H9 (cell line): ENCODE measurements around the gene NRXN3. TPM values are rescaled to one million over a fixed set of nuclear protein-coding genes. Genes with fewer than 3 reads are reported as not detected.
"Not testable (repeated sequence)": the region's sequence is repeated elsewhere in the genome, so short reads cannot be mapped to it uniquely, and the experiment has no call there.

Experiments used
- DNase-seq: peaks from one replicate; pipeline ENCODE4 v3.0.0-alpha.2; 2017
- H2AFZ ChIP-seq: one replicate; pipeline ENCODE4 v1.6.1; 2013; ENCODE audit warnings: mild to moderate bottlenecking, low read length, control low read depth, moderate library complexity
- H2AK5ac ChIP-seq: 2 replicates; pipeline ENCODE4 v1.6.1; 2013; ENCODE audit warnings: low read length, control low read depth, mixed read lengths; ENCODE audit not compliant: insufficient read length
- H2BK120ac ChIP-seq: one replicate; pipeline ENCODE4 v1.6.1; 2013; ENCODE audit warnings: low read depth, mild to moderate bottlenecking, low read length, control low read depth, inconsistent platforms; ENCODE audit not compliant: poor library complexity, severe bottlenecking
- H2BK12ac ChIP-seq: 2 replicates; pipeline ENCODE4 v1.6.1; 2013; ENCODE audit warnings: low read length, control low read depth, mixed read lengths, low read depth; ENCODE audit not compliant: insufficient read length
- H2BK15ac ChIP-seq: 2 replicates; pipeline ENCODE4 v1.6.1; 2013; ENCODE audit warnings: low read depth, low read length, control low read depth
- H2BK20ac ChIP-seq: one replicate; pipeline ENCODE4 v1.6.1; 2013; ENCODE audit warnings: low read depth, mild to moderate bottlenecking, low read length, control low read depth, inconsistent platforms; ENCODE audit not compliant: poor library complexity, severe bottlenecking
- H2BK5ac ChIP-seq: 2 replicates; pipeline ENCODE4 v1.6.1; 2013; ENCODE audit warnings: low read length, control low read depth, mixed read lengths; ENCODE audit not compliant: insufficient read length
- H3K14ac ChIP-seq: 2 replicates; pipeline ENCODE4 v1.6.1; 2013; ENCODE audit warnings: low read length, control low read depth; ENCODE audit not compliant: insufficient read depth
- H3K18ac ChIP-seq: 2 replicates; pipeline ENCODE4 v1.6.1; 2013; ENCODE audit warnings: low read depth, mild to moderate bottlenecking, mixed read lengths, low read length, control low read depth; ENCODE audit not compliant: insufficient read length
- H3K23ac ChIP-seq: 2 replicates; pipeline ENCODE4 v1.6.1; 2013; ENCODE audit warnings: low read length, control low read depth, mixed read lengths, low read depth; ENCODE audit not compliant: insufficient read length
- H3K23me2 ChIP-seq: 2 replicates; pipeline ENCODE4 v1.6.1; 2013; ENCODE audit warnings: low read depth, mild to moderate bottlenecking, mixed read lengths, low read length, control low read depth; ENCODE audit not compliant: insufficient read length, poor library complexity, severe bottlenecking
- H3K27ac ChIP-seq: 2 replicates; pipeline ENCODE4 v1.5.1; 2013; ENCODE audit warnings: low read length, control low read depth, mixed read lengths, low read depth; ENCODE audit not compliant: insufficient read length
- H3K27me3 ChIP-seq: 2 replicates; pipeline ENCODE4 v1.6.1; 2013; ENCODE audit warnings: low read length, control low read depth, inconsistent platforms; ENCODE audit not compliant: insufficient read depth
- H3K4ac ChIP-seq: 2 replicates; pipeline ENCODE4 v1.6.1; 2013; ENCODE audit warnings: low read depth, mild to moderate bottlenecking, control low read depth, inconsistent platforms, low read length, moderate library complexity
- H3K4me1 ChIP-seq: 2 replicates; pipeline ENCODE4 v1.6.1; 2013; ENCODE audit warnings: low read length, control low read depth, inconsistent platforms; ENCODE audit not compliant: insufficient read depth
- H3K4me2 ChIP-seq: 2 replicates; pipeline ENCODE4 v1.6.1; 2013; ENCODE audit warnings: low read length, control low read depth, mixed read lengths; ENCODE audit not compliant: insufficient read length, insufficient read depth
- H3K56ac ChIP-seq: 2 replicates; pipeline ENCODE4 v1.6.1; 2013; ENCODE audit warnings: low read depth, mild to moderate bottlenecking, mixed read lengths, low read length, control low read depth; ENCODE audit not compliant: insufficient read length
- H3K79me1 ChIP-seq: 2 replicates; pipeline ENCODE4 v1.6.1; 2013; ENCODE audit warnings: low read depth, mild to moderate bottlenecking, moderate library complexity, low read length, control low read depth, inconsistent platforms; ENCODE audit not compliant: insufficient read depth, poor library complexity, severe bottlenecking
- H3K79me2 ChIP-seq: 2 replicates; pipeline ENCODE4 v1.6.1; 2013; ENCODE audit warnings: low read length, control low read depth, inconsistent platforms; ENCODE audit not compliant: insufficient read depth
- H3K9ac ChIP-seq: 2 replicates; pipeline ENCODE4 v1.6.1; 2013; ENCODE audit warnings: low read length, control low read depth, mixed read lengths; ENCODE audit not compliant: insufficient read length; ENCODE audit errors: extremely low read depth
- H3K9me3 ChIP-seq: one replicate; pipeline ENCODE4 v1.6.1; 2013; ENCODE audit warnings: low read depth, low read length, inconsistent platforms; ENCODE audit not compliant: control insufficient read depth
- H3T11ph ChIP-seq: one replicate; pipeline ENCODE4 v1.6.1; 2013; ENCODE audit warnings: mild to moderate bottlenecking, low read length, control low read depth, inconsistent platforms
- H4K20me1 ChIP-seq: one replicate; pipeline ENCODE4 v1.6.1; 2013; ENCODE audit not compliant: control insufficient read depth, insufficient read length, insufficient read depth
- H4K5ac ChIP-seq: 2 replicates; pipeline ENCODE4 v1.6.1; 2013; ENCODE audit warnings: low read depth, mild to moderate bottlenecking, mixed read lengths, low read length, control low read depth; ENCODE audit not compliant: insufficient read length
- H4K8ac ChIP-seq: replicated peaks from 2 replicates; pipeline ENCODE4 v1.6.1; 2013; ENCODE audit warnings: low read length, control low read depth, mixed read lengths, low read depth; ENCODE audit not compliant: insufficient read length
- H4K91ac ChIP-seq: 2 replicates; pipeline ENCODE4 v1.6.1; 2013; ENCODE audit warnings: low read depth, mild to moderate bottlenecking, moderate library complexity, mixed read lengths, low read length, control low read depth; ENCODE audit not compliant: insufficient read length
- H3K27ac Mint-ChIP-seq, 3 experiments: 2 replicates in 2 of 3; 3 replicates in 1 of 3; pipeline ENCODE4 v1.8.0; 2020 to 2021; ENCODE audit warnings: mixed read lengths in 3 of 3, mild to moderate bottlenecking in 1 of 3, moderate library complexity in 1 of 3
- H3K27me3 Mint-ChIP-seq: 2 replicates; pipeline ENCODE4 v1.8.0; 2021; ENCODE audit warnings: low read depth, mild to moderate bottlenecking, moderate library complexity, mixed read lengths
- H3K36me3 Mint-ChIP-seq, 3 experiments: 2 replicates in 2 of 3; 3 replicates in 1 of 3; pipeline ENCODE4 v1.8.0; 2020 to 2021; ENCODE audit warnings: low read depth in 3 of 3, mixed read lengths in 3 of 3; ENCODE audit not compliant: insufficient read depth in 1 of 3
- H3K4me1 Mint-ChIP-seq, 2 experiments: 2 replicates each; pipeline ENCODE4 v1.8.0; 2020; ENCODE audit warnings: mixed read lengths in 2 of 2
- H3K4me3 Mint-ChIP-seq, 2 experiments: 2 replicates in 1 of 2; 3 replicates in 1 of 2; pipeline ENCODE4 v1.8.0; 2020 to 2021; ENCODE audit warnings: mild to moderate bottlenecking in 2 of 2, mixed read lengths in 2 of 2, moderate library complexity in 1 of 2
- H3K9me3 Mint-ChIP-seq, 2 experiments: 2 replicates in 1 of 2; 3 replicates in 1 of 2; pipeline ENCODE4 v1.8.0; 2020; ENCODE audit warnings: mild to moderate bottlenecking in 2 of 2, mixed read lengths in 2 of 2, moderate library complexity in 1 of 2
- WGBS: extraction: QIAGEN DNeasy Blood & Tissue Kit; methylation state at CpG from one replicate; pipeline ENCODE4 v1.1.7; 2013; ENCODE audit warnings: missing lambda C conversion rate, low lambda C conversion rate, mixed read lengths; ENCODE audit not compliant: insufficient read length; ENCODE audit errors: extremely low coverage; 5-methylcytosine and 5-hydroxymethylcytosine counted together
- total RNA-seq: library from RNA; stranded (reverse); gene quantifications from 2 replicates; pipeline ENCODE4 v1.2.1, GENCODE V29; 2021
- TF ChIP-seq, protein P1 (sequence below): fragments of 200-600 bp; sonication (generic); conservative IDR thresholded peaks from 3 replicates; pipeline ENCODE4 v1.8.0; 2021; ENCODE audit warnings: antibody characterized with exemption, mild to moderate bottlenecking

NRXN3 gene
- total RNA-seq, 1 experiment from 2014 or later = 1.8 TPM

DNA sequence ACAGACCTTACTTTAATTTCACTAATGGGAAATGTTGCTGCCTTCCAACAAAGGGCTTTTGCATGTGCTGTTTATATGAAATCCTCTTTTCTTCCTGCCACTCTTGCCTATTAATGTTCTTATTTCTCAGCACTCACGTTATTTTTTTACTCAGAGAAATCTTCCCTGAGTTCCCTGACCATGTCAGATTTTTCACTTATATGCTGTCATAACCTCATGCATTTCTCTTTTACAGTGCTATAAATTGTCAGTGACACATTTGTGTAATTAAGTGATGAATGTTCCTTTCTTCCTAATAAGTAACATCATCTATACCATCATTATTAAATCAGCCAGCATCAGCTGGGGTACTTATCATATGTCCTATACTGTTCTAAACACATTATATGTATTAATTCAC, 1597.1 kb downstream of the NRXN3 start:
- H2AFZ ChIP-seq = no peak overlapping the region
- peaks cover 3% of the 10 kb centered on the region; the same call in 1 of the 2 replicates for H3K27me3 Mint-ChIP-seq
- no peak overlapping the region for H2BK15ac ChIP-seq
- TF ChIP-seq, protein P1, sequence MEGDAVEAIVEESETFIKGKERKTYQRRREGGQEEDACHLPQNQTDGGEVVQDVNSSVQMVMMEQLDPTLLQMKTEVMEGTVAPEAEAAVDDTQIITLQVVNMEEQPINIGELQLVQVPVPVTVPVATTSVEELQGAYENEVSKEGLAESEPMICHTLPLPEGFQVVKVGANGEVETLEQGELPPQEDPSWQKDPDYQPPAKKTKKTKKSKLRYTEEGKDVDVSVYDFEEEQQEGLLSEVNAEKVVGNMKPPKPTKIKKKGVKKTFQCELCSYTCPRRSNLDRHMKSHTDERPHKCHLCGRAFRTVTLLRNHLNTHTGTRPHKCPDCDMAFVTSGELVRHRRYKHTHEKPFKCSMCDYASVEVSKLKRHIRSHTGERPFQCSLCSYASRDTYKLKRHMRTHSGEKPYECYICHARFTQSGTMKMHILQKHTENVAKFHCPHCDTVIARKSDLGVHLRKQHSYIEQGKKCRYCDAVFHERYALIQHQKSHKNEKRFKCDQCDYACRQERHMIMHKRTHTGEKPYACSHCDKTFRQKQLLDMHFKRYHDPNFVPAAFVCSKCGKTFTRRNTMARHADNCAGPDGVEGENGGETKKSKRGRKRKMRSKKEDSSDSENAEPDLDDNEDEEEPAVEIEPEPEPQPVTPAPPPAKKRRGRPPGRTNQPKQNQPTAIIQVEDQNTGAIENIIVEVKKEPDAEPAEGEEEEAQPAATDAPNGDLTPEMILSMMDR = no peak
- whole genome bisulfite sequencing = no CpG with 5 or more reads among the region's 1 CpG
- H3K9me3 Mint-ChIP-seq = peaks cover 13 to 20% of the 10 kb centered on the region in 2 experiments
- no peak overlapping the region for H3K4ac ChIP-seq
- H2BK120ac ChIP-seq = no peak overlapping the region
- H3K27ac ChIP-seq = no peak overlapping the region
- H2BK12ac ChIP-seq = no peak overlapping the region
- H3T11ph ChIP-seq = no peak overlapping the region
- no peaks in the 10 kb centered on the region for H3K23me2 ChIP-seq
- no peak overlapping the region for H3K4me3 Mint-ChIP-seq
- no peak overlapping the region for H3K27ac Mint-ChIP-seq
- H2BK20ac ChIP-seq = no peak overlapping the region
- no peak overlapping the region for H3K9ac ChIP-seq
- H4K5ac ChIP-seq = no peak overlapping the region
- H3K79me2 ChIP-seq = no peaks in the 10 kb centered on the region
- no peak overlapping the region for H3K23ac ChIP-seq
- no peaks in the 10 kb centered on the region for H3K9me3 ChIP-seq
- H2BK5ac ChIP-seq = no peak overlapping the region
- no peaks in the 10 kb centered on the region for H3K4me1 ChIP-seq
- H4K91ac ChIP-seq = no peak overlapping the region
- no peak for DNase-seq
- H4K8ac ChIP-seq = no peak overlapping the region
- no peak overlapping the region for H3K56ac ChIP-seq
- no peak overlapping the region for H3K14ac ChIP-seq
- no peak overlapping the region for H3K18ac ChIP-seq
- H3K36me3 Mint-ChIP-seq = peaks cover 7 to 17% (median 12%) of the 10 kb centered on the region in 3 experiments
- no peaks in the 10 kb centered on the region for H3K27me3 ChIP-seq
- H4K20me1 ChIP-seq = no peaks in the 10 kb centered on the region
- H3K4me2 ChIP-seq = no peak overlapping the region
- H3K4me1 Mint-ChIP-seq = no peaks in the 10 kb centered on the region
- H3K79me1 ChIP-seq = no peaks in the 10 kb centered on the region
- H2AK5ac ChIP-seq = no peak overlapping the region

DNA sequence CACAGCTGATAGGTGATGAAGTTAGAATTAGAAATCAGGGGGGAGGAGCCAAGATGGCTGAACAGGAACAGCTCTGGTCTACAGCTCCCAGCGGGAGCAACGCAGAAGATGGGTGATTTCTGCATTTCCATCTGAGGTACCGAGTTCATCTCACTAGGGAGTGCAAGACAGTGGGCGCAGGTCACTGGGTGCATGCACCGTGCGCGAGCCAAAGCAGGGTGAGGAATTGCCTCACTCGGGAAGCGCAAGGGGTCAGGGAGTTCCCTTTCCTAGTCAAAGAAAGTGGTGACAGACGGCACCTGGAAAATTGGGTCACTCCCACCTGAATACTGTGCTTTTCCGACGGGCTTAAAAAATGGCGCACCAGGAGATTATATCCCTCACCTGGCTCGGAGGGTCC, 1597.5 kb downstream of the NRXN3 start:
- not testable (repeated sequence) for H3K4me1 Mint-ChIP-seq, H3K4ac ChIP-seq, H3K23ac ChIP-seq, H3K56ac ChIP-seq, H2BK15ac ChIP-seq, H4K8ac ChIP-seq, H3K4me1 ChIP-seq, H3K27ac Mint-ChIP-seq, H3K18ac ChIP-seq, H3K4me3 Mint-ChIP-seq, H3K79me2 ChIP-seq, H3K27ac ChIP-seq, DNase-seq, H4K20me1 ChIP-seq, H3K79me1 ChIP-seq, H2BK20ac ChIP-seq, H2AK5ac ChIP-seq, H3K27me3 Mint-ChIP-seq, H3K23me2 ChIP-seq, H3K9me3 ChIP-seq, H2BK5ac ChIP-seq, H3K4me2 ChIP-seq, H2AFZ ChIP-seq, H3K9ac ChIP-seq, H4K91ac ChIP-seq, H4K5ac ChIP-seq, H3K27me3 ChIP-seq, H3K14ac ChIP-seq, H2BK120ac ChIP-seq, H2BK12ac ChIP-seq, H3T11ph ChIP-seq
- H3K9me3 Mint-ChIP-seq = peaks cover 13 to 20% of the 10 kb centered on the region in 2 experiments
- H3K36me3 Mint-ChIP-seq = peaks cover 7 to 17% (median 12%) of the 10 kb centered on the region in 3 experiments
- no CpG with 5 or more reads among the region's 14 CpGs for WGBS
